DMS53 treated with DMSO at 0.1 percent for 48 hours (cell line): ENCODE results near the gene SLC25A25.

Source experiments
- DNase-seq: peaks from one replicate; lab custom pipeline; 2025; ENCODE audit not compliant: unreplicated experiment; lab: John Stamatoyannopoulos, UW

SLC25A25 gene

GRCh38 chr9:128143525-128144238 is 75.7 kb downstream of the SLC25A25 start:
- no peak for DNase-seq

- no peak for DNase-seq
These were observed 76.5 kb downstream of the SLC25A25 start for GRCh38 chr9:128144239-128145181.

- no peak for DNase-seq
These were observed 77.5 kb downstream of the SLC25A25 start for GRCh38 chr9:128145536-128145935.

- DNase-seq, result no peak
These were observed 77.9 kb downstream of the SLC25A25 start for GRCh38 chr9:128145951-128146351.

GRCh38 chr9:128146591-128147120 is 78.6 kb downstream of the SLC25A25 start:
- DNase-seq, result no peak

GRCh38 chr9:128148509-128149000 is 80.5 kb downstream of the SLC25A25 start:
- DNase-seq, result no peak

GRCh38 chr9:128149001-128149701 is 81.1 kb downstream of the SLC25A25 start, which contains the start of gene LCN2:
TSS of gene LCN2 (plus strand) at chr9:128149453. CDS start at chr9:128149526, 73 bp downstream.
- DNase-seq, result no peak

- no peak for DNase-seq
These were observed 82.0 kb downstream of the SLC25A25 start for GRCh38 chr9:128149951-128150593.

- no peak for DNase-seq
These were observed 82.7 kb downstream of the SLC25A25 start for GRCh38 chr9:128150594-128151308.

GRCh38 chr9:128151309-128152132 is 83.5 kb downstream of the SLC25A25 start:
- no peak for DNase-seq

GRCh38 chr9:128152133-128153059 is 84.4 kb downstream of the SLC25A25 start:
- DNase-seq, result no peak

- DNase-seq, result no peak
These were observed 85.3 kb downstream of the SLC25A25 start for GRCh38 chr9:128153060-128153946.

GRCh38 chr9:128153947-128154695 is 86.1 kb downstream of the SLC25A25 start:
- no peak for DNase-seq

GRCh38 chr9:128155736-128156500 is 87.9 kb downstream of the SLC25A25 start:
- DNase-seq, result no peak
